ENCODE results near the gene C1QTNF7.

Gene C1QTNF7

GRCh38 chr4:15414551-15415091 lies 13.2 kb upstream of the C1QTNF7 start:
- no peak for DNase-seq (ENCODE audit: low read depth)

GRCh38 chr4:15416357-15417232 lies 11.2 kb upstream of the C1QTNF7 start:
- DNase-seq (ENCODE audit: low read depth) = no peak

- DNase-seq (ENCODE audit: low read depth) = no peak
Measured at GRCh38 chr4:15417233-15417660, 10.6 kb upstream of the C1QTNF7 start.

- DNase-seq (ENCODE audit: low read depth) = no peak
Measured at GRCh38 chr4:15418956-15419355, 8.9 kb upstream of the C1QTNF7 start.

GRCh38 chr4:15420642-15421041 lies 7.2 kb upstream of the C1QTNF7 start:
- no peak for DNase-seq (ENCODE audit: low read depth)

GRCh38 chr4:15423285-15423711 lies 4.5 kb upstream of the C1QTNF7 start:
- no peak for DNase-seq (ENCODE audit: low read depth)

- DNase-seq (ENCODE audit: low read depth) = no peak
Measured at GRCh38 chr4:15425520-15425919, 2.3 kb upstream of the C1QTNF7 start.

- DNase-seq (ENCODE audit: low read depth) = no peak
Measured at GRCh38 chr4:15427161-15427560, 672 bp upstream of the C1QTNF7 start.

GRCh38 chr4:15428611-15429010 lies 778 bp downstream of the C1QTNF7 start:
- DNase-seq (ENCODE audit: low read depth) = no peak

GRCh38 chr4:15434091-15434490 lies 6.3 kb downstream of the C1QTNF7 start:
- no peak for DNase-seq (ENCODE audit: low read depth)

GRCh38 chr4:15434676-15435075 lies 6.8 kb downstream of the C1QTNF7 start:
- no peak for DNase-seq (ENCODE audit: low read depth)

GRCh38 chr4:15436513-15436912 lies 8.7 kb downstream of the C1QTNF7 start:
- no peak for DNase-seq (ENCODE audit: low read depth)

GRCh38 chr4:15438939-15439524 lies 11.2 kb downstream of the C1QTNF7 start:
- no peak for DNase-seq (ENCODE audit: low read depth)

- DNase-seq (ENCODE audit: low read depth) = no peak
Measured at GRCh38 chr4:15443371-15444160, 15.7 kb downstream of the C1QTNF7 start.

- DNase-seq (ENCODE audit: low read depth) = no peak
Measured at GRCh38 chr4:15444276-15444675, 16.4 kb downstream of the C1QTNF7 start.

- DNase-seq (ENCODE audit: low read depth) = no peak
Measured at GRCh38 chr4:15444879-15445547, 17.2 kb downstream of the C1QTNF7 start.

- DNase-seq (ENCODE audit: low read depth) = no peak
Measured at GRCh38 chr4:15451181-15451865, 23.5 kb downstream of the C1QTNF7 start.

- no peak for DNase-seq (ENCODE audit: low read depth)
Measured at GRCh38 chr4:15451866-15452765, 24.3 kb downstream of the C1QTNF7 start.

GRCh38 chr4:15455290-15455689 lies 27.5 kb downstream of the C1QTNF7 start:
- no peak for DNase-seq (ENCODE audit: low read depth)

Data from stimulated activated CD8-positive, alpha-beta memory T cell treated with anti-CD3 and anti-CD28 coated beads, Interleukin-15, amount 100 ng/mL, for 24 hours (primary cell).